WTC11 (cell line): Measurements from ENCODE around the gene LELP1. TPM values are rescaled to one million over a fixed set of nuclear protein-coding genes. Genes with fewer than 3 reads are reported as not detected.

Experiments
- ATAC-seq: fragments of 200-7000 bp; cut with Tn5 transposase; 2 replicates; pipeline ENCODE4 v1.10.0; 2021; ENCODE audit warnings: mild to moderate bottlenecking, moderate library complexity
- CTCF ChIA-PET: fragments of 300-600 bp; sonication (Branson Sonifier 250); formaldehyde crosslinking; loops from one replicate; lab custom pipeline; 2021; ENCODE audit warnings: antibody characterized with exemption; lab: Charles Lee
- POLR2A ChIA-PET: fragments of 350-600 bp; sonication (Branson Sonifier 250); formaldehyde crosslinking; loops from one replicate; lab custom pipeline; 2021; ENCODE audit warnings: antibody characterized with exemption; lab: Charles Lee
- DNase-seq: peaks from one replicate; pipeline ENCODE4 v3.0.0; 2021; ENCODE audit warnings: low spot score
- H3K27ac Mint-ChIP-seq: 2 replicates; pipeline ENCODE4 v1.8.0; 2021; ENCODE audit warnings: mixed read lengths
- H3K27me3 Mint-ChIP-seq: 2 replicates; pipeline ENCODE4 v1.8.0; 2021; ENCODE audit warnings: low read depth, mild to moderate bottlenecking, moderate library complexity, mixed read lengths
- H3K36me3 Mint-ChIP-seq: 2 replicates; pipeline ENCODE4 v1.8.0; 2021; ENCODE audit warnings: mixed read lengths
- H3K4me1 Mint-ChIP-seq: 2 replicates; pipeline ENCODE4 v1.8.0; 2022; ENCODE audit warnings: mixed read lengths
- H3K4me3 Mint-ChIP-seq: 2 replicates; pipeline ENCODE4 v1.8.0; 2021; ENCODE audit warnings: mild to moderate bottlenecking, moderate library complexity, mixed read lengths
- H3K9me3 Mint-ChIP-seq: 2 replicates; pipeline ENCODE4 v1.8.0; 2021; ENCODE audit warnings: mixed read lengths
- ATF2 ChIP-seq: sonication (generic); formaldehyde crosslinking; IDR thresholded peaks from 2 replicates; pipeline ENCODE4 v1.8.1; 2022; ENCODE audit warnings: low read depth, missing genetic modification reagents, borderline replicate concordance
- CBFB ChIP-seq: sonication (generic); formaldehyde crosslinking; IDR thresholded peaks from 2 replicates; pipeline ENCODE4 v1.8.1; 2022; ENCODE audit warnings: mild to moderate bottlenecking, low read depth, missing genetic modification reagents
- FOXP1 ChIP-seq: sonication (generic); formaldehyde crosslinking; IDR thresholded peaks from 2 replicates; pipeline ENCODE4 v1.8.0; 2022; ENCODE audit warnings: missing genetic modification reagents, mild to moderate bottlenecking, moderate library complexity, borderline replicate concordance
- JAZF1 ChIP-seq: fragments of 250-450 bp; sonication (Bioruptor Pico); IDR thresholded peaks from 2 replicates; pipeline ENCODE4 v1.9.0; 2021; ENCODE audit warnings: moderate library complexity, mild to moderate bottlenecking, inconsistent platforms
- JUN ChIP-seq: sonication (generic); formaldehyde crosslinking; IDR thresholded peaks from 2 replicates; pipeline ENCODE4 v1.8.0; 2023; ENCODE audit warnings: mild to moderate bottlenecking, missing genetic modification reagents
- NFATC4 ChIP-seq: fragments of 250-450 bp; sonication (Bioruptor Pico); IDR thresholded peaks from 2 replicates; pipeline ENCODE4 v1.9.0; 2021; ENCODE audit warnings: mild to moderate bottlenecking
- NR3C1 ChIP-seq: sonication (generic); formaldehyde crosslinking; conservative IDR thresholded peaks from 2 replicates; pipeline ENCODE4 v1.8.1; 2023; ENCODE audit warnings: low read depth, mild to moderate bottlenecking, missing genetic modification reagents
- OVOL2 ChIP-seq: fragments of 250-450 bp; sonication (Bioruptor Pico); IDR thresholded peaks from 2 replicates; pipeline ENCODE4 v1.9.0; 2021; ENCODE audit warnings: mild to moderate bottlenecking, borderline replicate concordance
- TP53 ChIP-seq: sonication (generic); formaldehyde crosslinking; IDR thresholded peaks from 2 replicates; pipeline ENCODE4 v1.8.1; 2023; ENCODE audit warnings: mild to moderate bottlenecking, missing genetic modification reagents
- ZBTB21 ChIP-seq: sonication (generic); formaldehyde crosslinking; IDR thresholded peaks from 2 replicates; pipeline ENCODE4 v1.8.1; 2023; ENCODE audit warnings: mild to moderate bottlenecking, missing genetic modification reagents, borderline replicate concordance
- ZNF396 ChIP-seq: fragments of 250-450 bp; sonication (Bioruptor Pico); IDR thresholded peaks from 2 replicates; pipeline ENCODE4 v1.8.0; 2021; ENCODE audit warnings: mild to moderate bottlenecking, moderate library complexity, borderline replicate concordance
- ZNF423 ChIP-seq: fragments of 250-450 bp; sonication (Bioruptor Pico); IDR thresholded peaks from 2 replicates; pipeline ENCODE4 v2.1.2; 2022; ENCODE audit warnings: mild to moderate bottlenecking, moderate library complexity
- ZNF425 ChIP-seq: fragments of 250-450 bp; sonication (Bioruptor Pico); conservative IDR thresholded peaks from 2 replicates; pipeline ENCODE4 v1.9.0; 2021; ENCODE audit warnings: mild to moderate bottlenecking
- total RNA-seq: library from RNA; stranded (reverse); gene quantifications from 3 replicates; pipeline ENCODE4 v1.2.3, GENCODE V29; 2021
- TF ChIP-seq, protein P1 (sequence below): sonication (generic); formaldehyde crosslinking; IDR thresholded peaks from 2 replicates; pipeline ENCODE4 v1.8.0; 2022; ENCODE audit warnings: mild to moderate bottlenecking, missing genetic modification reagents
- TF ChIP-seq, protein P2 (sequence below): fragments of 250-450 bp; sonication (Bioruptor Pico); IDR thresholded peaks from 2 replicates; pipeline ENCODE4 v1.9.0; 2021; ENCODE audit warnings: mild to moderate bottlenecking
- TF ChIP-seq, protein P3 (sequence below): sonication (generic); formaldehyde crosslinking; IDR thresholded peaks from 2 replicates; pipeline ENCODE4 v1.8.1; 2022; ENCODE audit warnings: low read depth, mild to moderate bottlenecking, moderate library complexity, missing genetic modification reagents, borderline replicate concordance
- TF ChIP-seq, protein P4 (sequence below): fragments of 250-450 bp; sonication (Bioruptor Pico); IDR thresholded peaks from 2 replicates; pipeline ENCODE4 v1.8.0; 2021; ENCODE audit warnings: mild to moderate bottlenecking

The LELP1 gene
- total RNA-seq, 1 experiment from 2014 or later: not detected

DNA sequence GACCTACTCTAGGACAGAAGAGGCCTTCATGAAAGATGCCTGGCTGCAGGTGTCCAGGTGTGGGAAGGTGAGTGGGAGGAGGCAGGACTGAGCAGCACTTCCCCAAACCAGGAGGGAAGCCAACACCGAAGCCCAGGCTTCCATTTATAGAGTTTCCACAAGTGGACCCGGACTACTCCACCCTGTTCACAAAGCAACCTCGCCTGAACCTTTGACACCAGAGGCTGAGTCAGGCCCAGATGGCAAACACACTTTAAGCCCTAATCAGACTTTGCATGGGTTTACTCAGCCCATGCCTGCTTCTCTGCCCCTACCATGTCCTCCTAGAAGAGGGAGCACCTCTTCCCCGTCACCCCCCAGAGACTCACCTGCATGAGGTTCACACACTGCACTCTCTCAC lies 28.1 kb downstream of the LELP1 start (continued):
- TF ChIP-seq ATF2 (CRISPR knock-in tag) (no peak), TP53 (no peak)

DNA sequence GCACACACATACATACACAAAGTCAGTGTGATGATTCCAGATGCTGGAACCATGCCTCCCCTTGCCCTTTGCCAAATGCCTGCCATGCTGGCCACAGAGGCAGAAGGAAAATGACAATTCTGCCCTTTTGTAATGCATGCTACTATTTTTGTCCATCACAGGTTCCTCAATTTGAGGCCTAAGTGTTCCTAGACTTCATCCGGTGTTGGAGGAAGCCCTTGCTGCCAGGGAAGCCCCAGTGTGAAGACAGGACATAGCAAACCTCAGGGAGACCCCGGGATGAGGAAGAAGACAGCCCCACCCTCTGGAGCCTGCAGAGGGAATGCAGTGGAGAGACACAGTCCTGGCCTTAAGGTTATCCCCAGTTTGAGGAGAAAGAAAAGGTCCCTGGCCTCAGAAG lies 28.6 kb downstream of the LELP1 start:
- no peak overlapping the region for H3K27ac Mint-ChIP-seq
- DNase-seq (no peak), ATAC-seq (no peak)
- POLR2A ChIA-PET: no interaction called here
- H3K4me1 Mint-ChIP-seq: no peaks in the 10 kb centered on the region
- no peaks in the 10 kb centered on the region for H3K9me3 Mint-ChIP-seq
- H3K36me3 Mint-ChIP-seq: no peaks in the 10 kb centered on the region
- no peak overlapping the region for H3K4me3 Mint-ChIP-seq
- TF ChIP-seq, protein P1, sequence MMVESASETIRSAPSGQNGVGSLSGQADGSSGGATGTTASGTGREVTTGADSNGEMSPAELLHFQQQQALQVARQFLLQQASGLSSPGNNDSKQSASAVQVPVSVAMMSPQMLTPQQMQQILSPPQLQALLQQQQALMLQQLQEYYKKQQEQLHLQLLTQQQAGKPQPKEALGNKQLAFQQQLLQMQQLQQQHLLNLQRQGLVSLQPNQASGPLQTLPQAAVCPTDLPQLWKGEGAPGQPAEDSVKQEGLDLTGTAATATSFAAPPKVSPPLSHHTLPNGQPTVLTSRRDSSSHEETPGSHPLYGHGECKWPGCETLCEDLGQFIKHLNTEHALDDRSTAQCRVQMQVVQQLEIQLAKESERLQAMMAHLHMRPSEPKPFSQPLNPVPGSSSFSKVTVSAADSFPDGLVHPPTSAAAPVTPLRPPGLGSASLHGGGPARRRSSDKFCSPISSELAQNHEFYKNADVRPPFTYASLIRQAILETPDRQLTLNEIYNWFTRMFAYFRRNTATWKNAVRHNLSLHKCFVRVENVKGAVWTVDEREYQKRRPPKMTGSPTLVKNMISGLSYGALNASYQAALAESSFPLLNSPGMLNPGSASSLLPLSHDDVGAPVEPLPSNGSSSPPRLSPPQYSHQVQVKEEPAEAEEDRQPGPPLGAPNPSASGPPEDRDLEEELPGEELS (CRISPR knock-in tag): no peak
- TF ChIP-seq JUN (CRISPR knock-in tag) (no peak), ZBTB21 (CRISPR knock-in tag) (no peak), ZNF423 (no peak), OVOL2 (CRISPR knock-in tag) (no peak), NR3C1 (no peak), ZNF425 (no peak), ZNF396 (CRISPR knock-in tag) (no peak), FOXP1 (CRISPR knock-in tag) (no peak), CBFB (CRISPR knock-in tag) (no peak), NFATC4 (CRISPR knock-in tag) (no peak), JAZF1 (no peak)
- TF ChIP-seq, protein P2, sequence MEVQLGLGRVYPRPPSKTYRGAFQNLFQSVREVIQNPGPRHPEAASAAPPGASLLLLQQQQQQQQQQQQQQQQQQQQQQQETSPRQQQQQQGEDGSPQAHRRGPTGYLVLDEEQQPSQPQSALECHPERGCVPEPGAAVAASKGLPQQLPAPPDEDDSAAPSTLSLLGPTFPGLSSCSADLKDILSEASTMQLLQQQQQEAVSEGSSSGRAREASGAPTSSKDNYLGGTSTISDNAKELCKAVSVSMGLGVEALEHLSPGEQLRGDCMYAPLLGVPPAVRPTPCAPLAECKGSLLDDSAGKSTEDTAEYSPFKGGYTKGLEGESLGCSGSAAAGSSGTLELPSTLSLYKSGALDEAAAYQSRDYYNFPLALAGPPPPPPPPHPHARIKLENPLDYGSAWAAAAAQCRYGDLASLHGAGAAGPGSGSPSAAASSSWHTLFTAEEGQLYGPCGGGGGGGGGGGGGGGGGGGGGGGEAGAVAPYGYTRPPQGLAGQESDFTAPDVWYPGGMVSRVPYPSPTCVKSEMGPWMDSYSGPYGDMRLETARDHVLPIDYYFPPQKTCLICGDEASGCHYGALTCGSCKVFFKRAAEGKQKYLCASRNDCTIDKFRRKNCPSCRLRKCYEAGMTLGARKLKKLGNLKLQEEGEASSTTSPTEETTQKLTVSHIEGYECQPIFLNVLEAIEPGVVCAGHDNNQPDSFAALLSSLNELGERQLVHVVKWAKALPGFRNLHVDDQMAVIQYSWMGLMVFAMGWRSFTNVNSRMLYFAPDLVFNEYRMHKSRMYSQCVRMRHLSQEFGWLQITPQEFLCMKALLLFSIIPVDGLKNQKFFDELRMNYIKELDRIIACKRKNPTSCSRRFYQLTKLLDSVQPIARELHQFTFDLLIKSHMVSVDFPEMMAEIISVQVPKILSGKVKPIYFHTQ (CRISPR knock-in tag): no peak
- TF ChIP-seq, protein P3, sequence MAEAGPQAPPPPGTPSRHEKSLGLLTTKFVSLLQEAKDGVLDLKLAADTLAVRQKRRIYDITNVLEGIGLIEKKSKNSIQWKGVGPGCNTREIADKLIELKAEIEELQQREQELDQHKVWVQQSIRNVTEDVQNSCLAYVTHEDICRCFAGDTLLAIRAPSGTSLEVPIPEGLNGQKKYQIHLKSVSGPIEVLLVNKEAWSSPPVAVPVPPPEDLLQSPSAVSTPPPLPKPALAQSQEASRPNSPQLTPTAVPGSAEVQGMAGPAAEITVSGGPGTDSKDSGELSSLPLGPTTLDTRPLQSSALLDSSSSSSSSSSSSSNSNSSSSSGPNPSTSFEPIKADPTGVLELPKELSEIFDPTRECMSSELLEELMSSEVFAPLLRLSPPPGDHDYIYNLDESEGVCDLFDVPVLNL (CRISPR knock-in tag): no peak
- TF ChIP-seq, protein P4, sequence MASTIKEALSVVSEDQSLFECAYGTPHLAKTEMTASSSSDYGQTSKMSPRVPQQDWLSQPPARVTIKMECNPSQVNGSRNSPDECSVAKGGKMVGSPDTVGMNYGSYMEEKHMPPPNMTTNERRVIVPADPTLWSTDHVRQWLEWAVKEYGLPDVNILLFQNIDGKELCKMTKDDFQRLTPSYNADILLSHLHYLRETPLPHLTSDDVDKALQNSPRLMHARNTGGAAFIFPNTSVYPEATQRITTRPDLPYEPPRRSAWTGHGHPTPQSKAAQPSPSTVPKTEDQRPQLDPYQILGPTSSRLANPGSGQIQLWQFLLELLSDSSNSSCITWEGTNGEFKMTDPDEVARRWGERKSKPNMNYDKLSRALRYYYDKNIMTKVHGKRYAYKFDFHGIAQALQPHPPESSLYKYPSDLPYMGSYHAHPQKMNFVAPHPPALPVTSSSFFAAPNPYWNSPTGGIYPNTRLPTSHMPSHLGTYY: no peak
- peaks cover 3% of the 10 kb centered on the region; the same call in 1 of the 2 replicates for H3K27me3 Mint-ChIP-seq
- CTCF ChIA-PET: interaction anchor here (1.7 kb wide), 1 partner anchor 39 kb away, joined by 4 read pairs; no protein-coding TSS in a partner anchor
